GM12801 (cell line): ENCODE data around the gene KIF27.
"Not testable (repeated sequence)": the region's sequence is repeated elsewhere in the genome, so short reads cannot be mapped to it uniquely, and the experiment has no call there.

ENCODE experiments used
- CTCF ChIP-seq: IDR thresholded peaks from one replicate; pipeline ENCODE4 v1.5.1; 2011; ENCODE audit warnings: control low read depth; ENCODE audit not compliant: insufficient read length; ENCODE audit errors: extremely low read depth

KIF27 gene

GRCh38 chr9:83930881-83931280 is 9.6 kb upstream of the KIF27 start:
- no peak for TF ChIP-seq CTCF

GRCh38 chr9:83927591-83927990 is 6.4 kb upstream of the KIF27 start:
- TF ChIP-seq CTCF, result no peak

- no peak for TF ChIP-seq CTCF
These were observed 734 bp downstream of the KIF27 start for GRCh38 chr9:83920469-83920926.

GRCh38 chr9:83919111-83919510 is 2.1 kb downstream of the KIF27 start:
- no peak for TF ChIP-seq CTCF

- no peak for TF ChIP-seq CTCF
These were observed 15.1 kb downstream of the KIF27 start for GRCh38 chr9:83906144-83906543.

GRCh38 chr9:83817356-83818278 is 103.6 kb downstream of the KIF27 start, which contains the start of gene GKAP1:
GKAP1 (minus strand) TSS chr9:83817769; CDS start chr9:83806517, 11,252 bp downstream.
- TF ChIP-seq CTCF, result not testable (repeated sequence)

- no peak for TF ChIP-seq CTCF
These were observed 120.8 kb downstream of the KIF27 start for GRCh38 chr9:83800236-83801033.
